Progenitor cell of endocrine pancreas (in vitro differentiated cells): Measurements from ENCODE around the gene OR10Z1. TPM values are rescaled to one million over a fixed set of nuclear protein-coding genes. Genes with fewer than 3 reads are reported as not detected.

ENCODE experiments used
- DNase-seq: peaks from one replicate; pipeline ENCODE4 v3.0.0; 2021; ENCODE audit warnings: low spot score; ENCODE audit not compliant: unreplicated experiment
- H3K27ac Mint-ChIP-seq: 2 replicates; pipeline ENCODE4 v1.8.0; 2021; ENCODE audit warnings: mild to moderate bottlenecking, moderate library complexity, mixed read lengths
- H3K27me3 Mint-ChIP-seq: 2 replicates; pipeline ENCODE4 v1.8.0; 2021; ENCODE audit warnings: mixed read lengths
- H3K36me3 Mint-ChIP-seq: 2 replicates; pipeline ENCODE4 v1.8.0; 2022; ENCODE audit warnings: mixed read lengths; ENCODE audit not compliant: insufficient read depth
- H3K4me1 Mint-ChIP-seq: 2 replicates; pipeline ENCODE4 v1.8.0; 2021; ENCODE audit warnings: low read depth, mixed read lengths
- H3K4me3 Mint-ChIP-seq: 2 replicates; pipeline ENCODE4 v1.8.0; 2021; ENCODE audit warnings: low read depth, mild to moderate bottlenecking, moderate library complexity, mixed read lengths
- H3K9me3 Mint-ChIP-seq: 2 replicates; pipeline ENCODE4 v1.8.0; 2021; ENCODE audit warnings: low read depth, mixed read lengths
- CTCF ChIP-seq: fragments of 200-600 bp; sonication (generic); IDR thresholded peaks from one replicate; pipeline ENCODE4 v1.5.0; 2021; ENCODE audit warnings: antibody characterized with exemption, mild to moderate bottlenecking; ENCODE audit not compliant: unreplicated experiment
- long read RNA-seq: library from polyadenylated mRNA; unstranded; transcript quantifications from one replicate; pipeline ENCODE4 v2.0.0, GENCODE V29; 2020
- total RNA-seq: library from RNA; stranded (reverse); gene quantifications from 2 replicates; pipeline ENCODE4 v1.2.1, GENCODE V29; 2021

The OR10Z1 gene
- not detected in 2 replicates for total RNA-seq
- long read RNA-seq, result 0 reads

GRCh38 chr1:158604968-158605367, at the start of gene OR10Z1:
Gene OR10Z1, plus strand, starts transcription at chr1:158605268. Its CDS starts 1,171 bp downstream, at chr1:158606439.
- no peak for TF ChIP-seq CTCF
- H3K27ac Mint-ChIP-seq, result no peak within 1 kb of the TSS

GRCh38 chr1:158559696-158560095, 45.4 kb upstream of the OR10Z1 start:
- no peaks in the 10 kb centered on the region for H3K4me1 Mint-ChIP-seq
- no peak for DNase-seq
- no peak overlapping the region for H3K27ac Mint-ChIP-seq
- no peaks in the 10 kb centered on the region for H3K9me3 Mint-ChIP-seq
- H3K36me3 Mint-ChIP-seq, result no peaks in the 10 kb centered on the region
- TF ChIP-seq CTCF, result no peak
- no peaks in the 10 kb centered on the region for H3K27me3 Mint-ChIP-seq
- H3K4me3 Mint-ChIP-seq, result no peak overlapping the region

More at GRCh38 chr1:158604968-158605367, at the start of gene OR10Z1:
- Mint-ChIP-seq H3K4me3 (no peak within 1 kb of the TSS), H3K9me3 (no peaks in the 10 kb centered on the region), H3K36me3 (no peaks in the 10 kb centered on the region), H3K27me3 (no peaks in the 10 kb centered on the region), H3K4me1 (no peaks in the 10 kb centered on the region)
- DNase-seq, result no peak

- Mint-ChIP-seq H3K4me3 (no peak overlapping the region), H3K27ac (no peak overlapping the region), H3K4me1 (no peaks in the 10 kb centered on the region), H3K9me3 (no peaks in the 10 kb centered on the region), H3K27me3 (no peaks in the 10 kb centered on the region), H3K36me3 (no peaks in the 10 kb centered on the region)
- DNase-seq, result no peak
- TF ChIP-seq CTCF, result no peak
Measured at GRCh38 chr1:158563853-158564252, 41.2 kb upstream of the OR10Z1 start.

GRCh38 chr1:158564608-158565007, 40.5 kb upstream of the OR10Z1 start:
- no peak for DNase-seq
- no peaks in the 10 kb centered on the region for H3K4me1 Mint-ChIP-seq
- H3K27me3 Mint-ChIP-seq, result no peaks in the 10 kb centered on the region
- no peaks in the 10 kb centered on the region for H3K36me3 Mint-ChIP-seq
- no peak overlapping the region for H3K4me3 Mint-ChIP-seq
- H3K9me3 Mint-ChIP-seq, result no peaks in the 10 kb centered on the region
- no peak for TF ChIP-seq CTCF
- H3K27ac Mint-ChIP-seq, result no peak overlapping the region

GRCh38 chr1:158570480-158570879, 34.6 kb upstream of the OR10Z1 start, which contains the start of gene OR6P1:
Gene OR6P1, minus strand, starts transcription at chr1:158570580. Its CDS starts 6,976 bp downstream, at chr1:158563604.
- Mint-ChIP-seq H3K9me3 (no peaks in the 10 kb centered on the region), H3K4me1 (no peaks in the 10 kb centered on the region), H3K27me3 (no peaks in the 10 kb centered on the region), H3K4me3 (no peak within 1 kb of the TSS), H3K36me3 (no peaks in the 10 kb centered on the region), H3K27ac (no peak within 1 kb of the TSS)
- no peak for DNase-seq
- TF ChIP-seq CTCF, result no peak
